Measurements from ENCODE around the gene SLC2A4.
"Not testable (repeated sequence)": the region's sequence is repeated elsewhere in the genome, so short reads cannot be mapped to it uniquely, and the experiment has no call there.

The SLC2A4 gene

DNA sequence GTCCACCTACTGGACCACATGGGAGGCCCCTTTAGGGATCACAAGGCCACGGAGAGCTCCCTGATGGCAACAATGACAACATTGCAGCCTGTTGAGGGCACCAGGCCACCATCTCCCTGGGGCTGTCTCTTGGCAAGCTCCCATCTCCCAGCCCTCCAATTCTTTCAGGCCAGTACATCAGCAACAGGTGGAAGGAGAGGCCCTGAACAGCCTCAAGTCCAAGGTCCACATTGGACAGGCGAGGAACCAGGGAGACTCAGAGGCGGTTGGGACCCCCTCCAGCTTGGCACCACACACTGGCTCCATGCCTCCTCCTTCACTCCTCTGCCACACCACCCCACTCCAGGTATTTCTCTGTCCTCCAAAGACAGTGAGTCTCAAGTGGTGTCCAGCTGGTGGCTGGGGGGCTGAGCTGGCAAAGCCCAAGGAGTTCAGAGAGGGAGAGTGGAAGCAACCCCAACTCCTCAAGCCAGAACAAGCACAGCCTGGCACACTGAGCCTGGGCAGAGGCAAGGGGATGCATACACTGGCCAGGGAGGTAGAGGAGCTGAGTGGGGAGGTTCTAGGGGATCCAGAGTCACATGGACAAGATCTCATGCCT lies 53.5 kb downstream of the SLC2A4 start:
- no peaks in the 10 kb centered on the region for H3K4me1 ChIP-seq
- H3K4me3 ChIP-seq (ENCODE audit: low read depth, low read length): no peak overlapping the region

DNA sequence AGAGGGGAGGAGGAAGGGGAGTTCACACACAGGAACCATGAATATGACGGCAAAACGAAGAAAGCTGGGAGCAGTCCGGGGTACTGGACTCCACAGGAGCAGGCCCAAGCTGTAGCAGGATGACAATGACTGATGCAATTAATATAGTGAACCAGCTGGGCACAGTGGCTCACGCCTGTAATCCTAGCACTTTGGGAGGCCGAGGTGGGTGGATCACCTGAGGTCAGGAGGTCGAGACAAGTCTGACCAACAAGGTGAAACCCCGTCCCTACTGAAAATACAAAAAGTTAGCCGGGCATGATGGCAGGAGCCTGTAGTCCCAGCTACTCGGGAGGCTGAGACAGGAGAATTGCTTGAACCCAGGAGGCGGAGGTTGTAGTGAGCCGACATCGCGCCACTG lies 54.2 kb downstream of the SLC2A4 start:
- not testable (repeated sequence) for H3K27me3 ChIP-seq; DNase-seq; H3K4me1 ChIP-seq; H3K9me3 ChIP-seq; H3K4me3 ChIP-seq (ENCODE audit: low read depth, low read length); H3K36me3 ChIP-seq

More for the DNA sequence above, 53.5 kb downstream of the SLC2A4 start:
- no peaks in the 10 kb centered on the region for H3K36me3 ChIP-seq
- TF ChIP-seq, protein P1, sequence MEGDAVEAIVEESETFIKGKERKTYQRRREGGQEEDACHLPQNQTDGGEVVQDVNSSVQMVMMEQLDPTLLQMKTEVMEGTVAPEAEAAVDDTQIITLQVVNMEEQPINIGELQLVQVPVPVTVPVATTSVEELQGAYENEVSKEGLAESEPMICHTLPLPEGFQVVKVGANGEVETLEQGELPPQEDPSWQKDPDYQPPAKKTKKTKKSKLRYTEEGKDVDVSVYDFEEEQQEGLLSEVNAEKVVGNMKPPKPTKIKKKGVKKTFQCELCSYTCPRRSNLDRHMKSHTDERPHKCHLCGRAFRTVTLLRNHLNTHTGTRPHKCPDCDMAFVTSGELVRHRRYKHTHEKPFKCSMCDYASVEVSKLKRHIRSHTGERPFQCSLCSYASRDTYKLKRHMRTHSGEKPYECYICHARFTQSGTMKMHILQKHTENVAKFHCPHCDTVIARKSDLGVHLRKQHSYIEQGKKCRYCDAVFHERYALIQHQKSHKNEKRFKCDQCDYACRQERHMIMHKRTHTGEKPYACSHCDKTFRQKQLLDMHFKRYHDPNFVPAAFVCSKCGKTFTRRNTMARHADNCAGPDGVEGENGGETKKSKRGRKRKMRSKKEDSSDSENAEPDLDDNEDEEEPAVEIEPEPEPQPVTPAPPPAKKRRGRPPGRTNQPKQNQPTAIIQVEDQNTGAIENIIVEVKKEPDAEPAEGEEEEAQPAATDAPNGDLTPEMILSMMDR (IDR thresholded peaks at IDR 0.05; ENCODE audit: low read depth, low read length): no peak
- DNase-seq: no peak
- H3K9me3 ChIP-seq: no peaks in the 10 kb centered on the region
- H3K27me3 ChIP-seq: no peaks in the 10 kb centered on the region

DNA sequence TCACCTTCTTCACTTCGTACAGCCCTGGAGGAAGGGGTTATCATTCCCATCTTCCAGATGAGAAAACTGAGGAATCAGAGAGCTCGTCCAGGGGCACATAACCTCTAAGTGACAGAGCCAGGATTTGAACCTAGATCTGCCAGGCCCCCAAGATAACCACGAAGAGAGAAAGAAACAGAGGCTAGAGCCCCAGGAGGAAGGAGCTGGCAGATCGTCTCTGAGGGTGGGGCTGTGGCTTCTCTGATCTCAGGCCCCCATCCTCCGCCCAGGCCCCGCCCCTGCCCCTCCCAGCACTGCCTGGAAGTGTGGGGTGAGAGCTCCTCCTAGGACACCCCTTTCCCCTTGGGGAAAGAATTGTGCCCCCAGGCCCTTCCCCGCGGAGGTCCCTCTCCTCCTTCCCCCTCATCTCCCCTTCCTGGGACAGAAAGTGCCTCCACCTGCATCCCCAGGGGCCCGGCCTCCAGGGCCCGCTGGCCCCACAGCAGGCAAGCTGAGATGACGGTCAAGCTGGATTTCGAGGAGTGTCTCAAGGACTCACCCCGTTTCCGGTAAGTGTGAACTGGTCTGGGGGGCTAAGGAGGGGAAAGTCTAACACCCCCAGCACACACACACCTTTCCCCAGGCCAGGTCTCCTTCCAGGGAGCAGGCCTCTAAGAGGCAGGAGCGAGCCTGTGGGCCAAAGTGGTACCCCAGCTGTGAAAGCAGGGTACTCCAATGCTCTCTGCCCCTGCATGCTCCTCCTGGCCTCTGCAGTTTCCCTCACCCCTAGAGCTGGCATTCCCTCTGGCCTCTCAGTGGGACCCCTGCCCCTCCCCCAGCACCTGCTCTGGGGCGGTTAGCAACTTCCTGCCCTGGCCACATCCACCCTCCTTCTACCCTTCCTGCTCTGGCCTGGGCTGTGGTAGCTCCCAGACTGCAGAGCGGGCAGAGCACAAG lies 55.0 kb downstream of the SLC2A4 start, which contains the start of gene ACAP1:
Gene ACAP1 (plus strand): TSS at position 290 of the 936 bp plus-strand sequence. CDS start 206 bp downstream, at position 496.
- no peaks in the 10 kb centered on the region for H3K9me3 ChIP-seq
- no peaks in the 10 kb centered on the region for H3K36me3 ChIP-seq
- no peak within 1 kb of the TSS for H3K4me3 ChIP-seq (ENCODE audit: low read depth, low read length)
- no peaks in the 10 kb centered on the region for H3K4me1 ChIP-seq
- TF ChIP-seq, protein P1 (IDR thresholded peaks at IDR 0.05; ENCODE audit: low read depth, low read length): no peak
- no peaks in the 10 kb centered on the region for H3K27me3 ChIP-seq
- no peak for DNase-seq

DNA sequence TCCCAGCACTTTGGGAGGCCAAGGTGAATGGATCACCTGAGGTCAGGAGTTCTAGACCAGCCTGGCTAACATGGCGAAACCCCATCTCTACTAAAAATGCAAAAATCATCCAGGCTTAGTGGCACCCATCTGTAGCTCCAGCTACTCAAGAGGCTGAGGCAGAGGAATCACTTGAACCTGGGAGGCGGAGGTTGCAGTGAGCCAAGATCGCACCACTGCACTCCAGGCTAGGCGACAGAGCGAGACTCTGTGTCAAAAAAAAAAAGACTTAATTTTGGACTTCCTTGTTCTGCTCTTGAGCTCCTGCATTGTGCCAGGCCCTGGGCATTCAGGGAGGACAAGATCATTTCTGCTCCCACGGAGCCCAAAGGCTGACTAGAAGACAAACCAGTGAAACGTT lies 56.1 kb downstream of the SLC2A4 start:
- not testable (repeated sequence) for H3K4me1 ChIP-seq; H3K4me3 ChIP-seq (ENCODE audit: low read depth, low read length); DNase-seq; H3K27me3 ChIP-seq; H3K9me3 ChIP-seq; H3K36me3 ChIP-seq
